Lower leg skin (tissue), 3 donors: ENCODE results near the gene IGIP.

Experiments
- CTCF ChIP-seq, 3 donors: fragments of 450-650 bp; IDR thresholded peaks; one replicate each; pipeline ENCODE4 v1.5.1; 2016; ENCODE audit warnings: antibody characterized with exemption in 3 of 3, mild to moderate bottlenecking in 3 of 3, moderate library complexity in 2 of 3
- POLR2A ChIP-seq, 2 donors: fragments of 450-650 bp; IDR thresholded peaks; one replicate each; pipeline ENCODE4 v1.6.1; 2016 to 2017; ENCODE audit warnings: antibody characterized with exemption in 2 of 2, mild to moderate bottlenecking in 1 of 2, moderate library complexity in 1 of 2

- TF ChIP-seq CTCF (IDR thresholded peaks at IDR 0.05): no peak
- no peak for TF ChIP-seq POLR2A (IDR thresholded peaks at IDR 0.05)
These were observed 21.6 kb upstream of the IGIP start for GRCh38 chr5:140104100-140104499.
